ENCODE results near the gene ZNF18. TPM values are rescaled to one million over a fixed set of nuclear protein-coding genes. Genes with fewer than 3 reads are reported as not detected.

ZNF18 gene
- total and polyA plus RNA-seq, 2 of the 4 experiments (the other 2 are of a cell fraction) = 4.5 to 11.7 TPM

DNA sequence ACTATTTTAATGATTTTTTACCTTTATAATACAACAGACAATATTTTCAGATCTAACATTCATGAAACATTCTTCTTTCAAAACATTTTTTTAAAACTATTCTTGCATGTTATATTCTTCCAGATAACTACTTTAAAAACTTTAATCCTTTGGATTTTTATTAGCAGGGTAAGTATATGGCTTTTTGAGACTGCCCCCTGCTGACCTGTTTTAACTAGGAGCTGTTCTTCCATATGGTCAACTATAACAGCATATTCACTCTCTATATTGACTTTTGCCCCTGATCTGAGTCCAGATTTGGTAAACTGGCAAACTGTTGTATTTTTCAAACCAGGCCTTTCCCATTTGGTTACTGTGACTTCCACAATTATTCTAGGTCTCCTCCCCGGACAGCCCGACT is 16.5 kb downstream of the ZNF18 start:
- no peaks in the 10 kb centered on the region for H3K9me1 ChIP-seq (ENCODE audit: insufficient read depth, low read length)
- no peaks in the 10 kb centered on the region for H4K20me1 ChIP-seq (ENCODE audit: insufficient read depth, low read length)
- H3K14ac ChIP-seq (replicated peaks; ENCODE audit: low read depth, low read length) = no peak overlapping the region
- H3K9ac ChIP-seq (ENCODE audit: low read depth, low read length) = no peak overlapping the region
- no peaks in the 10 kb centered on the region for H3K9me3 ChIP-seq (ENCODE audit: control insufficient read depth, insufficient read depth, low read length)
- no peak overlapping the region for H3K27ac ChIP-seq (ENCODE audit: insufficient read depth, low read length)
- POLR2A ChIA-PET (ENCODE audit: unreplicated experiment) = no interaction called here
- no peak overlapping the region for H4K5ac ChIP-seq (ENCODE audit: low read depth, low read length)
- H2BK5ac ChIP-seq (ENCODE audit: low read depth, low read length, poor library complexity, severe bottlenecking) = no peak overlapping the region
- H3K4me3 ChIP-seq (ENCODE audit: insufficient read depth, low read depth, low read length) = no peak overlapping the region
- H3K23ac ChIP-seq (ENCODE audit: low read depth, low read length) = no peak overlapping the region
- H2AK9ac ChIP-seq (replicated peaks; ENCODE audit: low read depth, low read length, poor library complexity) = no peak overlapping the region
- H2BK20ac ChIP-seq (ENCODE audit: low read depth, low read length) = no peak overlapping the region
- no peak overlapping the region for H2BK15ac ChIP-seq (ENCODE audit: low read depth, low read length)
- H3K56ac ChIP-seq (ENCODE audit: extremely low read depth, insufficient read depth, low read length) = no peak overlapping the region
- no peak overlapping the region for H4K91ac ChIP-seq (ENCODE audit: insufficient read depth, low read depth, low read length)
- intact Hi-C loops (cut with micrococcal nuclease) = no loop called here
- BruUV-seq (replicated peaks) = no TSS peak
- H3K27me3 ChIP-seq (ENCODE audit: control insufficient read depth, insufficient read depth, low read length) = no peaks in the 10 kb centered on the region
- peaks cover 19% of the 10 kb centered on the region for H3K36me3 ChIP-seq (ENCODE audit: control insufficient read depth, insufficient read depth, low read length)
- no peak overlapping the region for H2AK5ac ChIP-seq (ENCODE audit: low read depth, low read length)
- no CpG with 5 or more reads among the region's 2 CpGs for WGBS, 2 experiments (ENCODE audit: extremely low coverage in 2 of 2, insufficient read length in 1 of 2)
- H3K79me1 ChIP-seq (ENCODE audit: low read depth in 1 of 2, low read length in 2 of 2) = no peaks in the 10 kb centered on the region
- H3K4me1 ChIP-seq (ENCODE audit: control insufficient read depth, insufficient read depth, low read length) = no peaks in the 10 kb centered on the region
- CTCF ChIA-PET = interaction anchor here (0.5 to 0.7 kb wide), 2 partner anchors 781 to 1933 kb away, joined by 3 read pairs; no protein-coding TSS in a partner anchor
- dilution Hi-C loops (cut with HindIII; ENCODE audit: low sequenced_read_pairs, unreplicated experiment) = no loop called here
- H2AFZ ChIP-seq (replicated peaks; ENCODE audit: low read length, poor library complexity) = no peak overlapping the region
- no peak overlapping the region for H3K4ac ChIP-seq (ENCODE audit: low read depth, low read length)
- no peak; the same call in 1 of the 2 replicates for ATAC-seq (ENCODE audit: low read depth)
- no peak overlapping the region for H3K18ac ChIP-seq (ENCODE audit: low read depth, low read length)
- no peak overlapping the region for H2BK120ac ChIP-seq (ENCODE audit: low read depth, low read length)
- DNase-seq = no peak
- H4K8ac ChIP-seq (ENCODE audit: low read depth in 2 of 2, low read length in 2 of 2) = no peak overlapping the region
- TF ChIP-seq MAZ (IDR thresholded peaks at IDR 0.05; ENCODE audit: borderline replicate concordance, low read depth, low read length) = no peak
- TF ChIP-seq, protein P1, sequence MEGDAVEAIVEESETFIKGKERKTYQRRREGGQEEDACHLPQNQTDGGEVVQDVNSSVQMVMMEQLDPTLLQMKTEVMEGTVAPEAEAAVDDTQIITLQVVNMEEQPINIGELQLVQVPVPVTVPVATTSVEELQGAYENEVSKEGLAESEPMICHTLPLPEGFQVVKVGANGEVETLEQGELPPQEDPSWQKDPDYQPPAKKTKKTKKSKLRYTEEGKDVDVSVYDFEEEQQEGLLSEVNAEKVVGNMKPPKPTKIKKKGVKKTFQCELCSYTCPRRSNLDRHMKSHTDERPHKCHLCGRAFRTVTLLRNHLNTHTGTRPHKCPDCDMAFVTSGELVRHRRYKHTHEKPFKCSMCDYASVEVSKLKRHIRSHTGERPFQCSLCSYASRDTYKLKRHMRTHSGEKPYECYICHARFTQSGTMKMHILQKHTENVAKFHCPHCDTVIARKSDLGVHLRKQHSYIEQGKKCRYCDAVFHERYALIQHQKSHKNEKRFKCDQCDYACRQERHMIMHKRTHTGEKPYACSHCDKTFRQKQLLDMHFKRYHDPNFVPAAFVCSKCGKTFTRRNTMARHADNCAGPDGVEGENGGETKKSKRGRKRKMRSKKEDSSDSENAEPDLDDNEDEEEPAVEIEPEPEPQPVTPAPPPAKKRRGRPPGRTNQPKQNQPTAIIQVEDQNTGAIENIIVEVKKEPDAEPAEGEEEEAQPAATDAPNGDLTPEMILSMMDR (conservative IDR thresholded peaks at IDR 0.05; ENCODE audit: low read depth, low read length) = 0 out of 2 replicates have a peak, but pooled peaks have one; percentile 23
- in situ Hi-C loops (cut with MboI; ENCODE audit: low sequenced_read_pairs) = loop anchor here (10.0 to 25.0 kb wide), 2 partner anchors 1106 to 1319 kb away; partner anchors contain the start of gene MYH3
- no peak overlapping the region for H3K4me2 ChIP-seq (ENCODE audit: low read depth, low read length)

Measured in IMR-90 (cell line).